Measurements from ENCODE around the gene MASP2. TPM values are rescaled to one million over a fixed set of nuclear protein-coding genes. Genes with fewer than 3 reads are reported as not detected.

The MASP2 gene
- total RNA-seq, 1 donor from 2014 or later = 0.73 TPM

DNA sequence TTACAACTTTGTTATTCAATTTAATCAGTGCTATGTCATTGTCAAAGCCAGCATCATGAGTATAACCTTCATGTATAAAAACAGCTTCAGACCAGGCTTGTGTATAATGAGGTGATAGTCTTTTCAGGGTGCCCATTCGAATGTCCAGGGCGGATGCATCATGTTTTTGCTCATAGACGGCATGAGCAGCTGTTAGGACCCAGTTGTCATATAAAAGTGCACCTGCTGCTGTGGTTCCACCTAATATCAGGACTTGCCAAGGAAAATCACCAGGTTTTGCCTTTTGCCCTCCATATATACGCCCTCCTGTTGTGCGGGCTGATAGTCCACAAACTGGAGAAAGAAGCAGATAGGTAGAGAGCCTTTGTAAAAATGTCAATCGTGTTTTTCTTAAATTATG, 19.7 kb downstream of the MASP2 start:
- H3K4me1 Mint-ChIP-seq (ENCODE audit: low read depth, unreplicated experiment) = peaks cover 4% of the 10 kb centered on the region
- H3K36me3 ChIP-seq (ENCODE audit: insufficient read depth, low read length) = peaks cover 51% of the 10 kb centered on the region

DNA sequence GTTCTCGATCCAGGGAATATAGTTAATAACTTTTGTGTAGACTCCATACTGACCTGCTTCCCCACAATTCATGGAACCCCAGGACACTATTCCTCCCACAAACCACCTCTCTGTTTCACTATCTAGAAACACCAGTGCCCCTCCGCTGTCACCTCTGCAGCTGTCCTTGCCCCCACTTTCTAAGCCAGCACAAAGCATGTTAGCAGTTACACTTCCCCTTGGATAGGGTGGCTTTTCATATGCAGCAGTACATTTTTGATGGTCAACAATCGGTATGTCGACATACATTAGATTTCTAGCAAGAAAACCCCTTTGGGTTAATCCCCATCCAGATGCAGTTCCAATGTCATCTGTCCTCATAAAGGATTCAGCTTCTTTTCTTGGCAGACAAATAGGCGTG, 20.1 kb downstream of the MASP2 start:
- Histone ChIP-seq H3K79me2 (ENCODE audit: insufficient read depth, low read length) (peaks cover 12% of the 10 kb centered on the region), H3K36me3 (ENCODE audit: insufficient read depth, low read length) (peaks cover 55% of the 10 kb centered on the region), H3K27me3 (ENCODE audit: insufficient read depth, low read length) (no peaks in the 10 kb centered on the region), H3K9ac (ENCODE audit: low read length) (no peak overlapping the region), H4K20me1 (ENCODE audit: insufficient read depth, low read length) (peaks cover 52% of the 10 kb centered on the region), H2AFZ (ENCODE audit: low read depth, low read length) (no peak overlapping the region), H3K4me2 (ENCODE audit: low read length) (no peak overlapping the region), H3K9me3 (ENCODE audit: insufficient read depth, low read depth, low read length) (no peaks in the 10 kb centered on the region), H3K27ac (ENCODE audit: low read depth, low read length) (no peak overlapping the region), H3K4me3 (ENCODE audit: insufficient read depth, low read depth, low read length) (no peak overlapping the region), H3K4me1 (ENCODE audit: insufficient read depth, low read length) (no peaks in the 10 kb centered on the region)
- DNase-seq (ENCODE audit: low read depth) (no peak), FAIRE-seq (no peak)
- H3K4me3 Mint-ChIP-seq (ENCODE audit: unreplicated experiment) = no peak overlapping the region
- H3K9me3 Mint-ChIP-seq (ENCODE audit: unreplicated experiment) = no peaks in the 10 kb centered on the region
- no peaks in the 10 kb centered on the region for H3K27me3 Mint-ChIP-seq (ENCODE audit: low read depth, unreplicated experiment)
- H3K27ac Mint-ChIP-seq (ENCODE audit: unreplicated experiment) = no peak overlapping the region
- peaks cover 4% of the 10 kb centered on the region for H3K4me1 Mint-ChIP-seq (ENCODE audit: low read depth, unreplicated experiment)
- TF ChIP-seq EZH2 (IDR thresholded peaks at IDR 0.05; ENCODE audit: insufficient read depth, low read length) = no peak
- TF ChIP-seq, protein P1, sequence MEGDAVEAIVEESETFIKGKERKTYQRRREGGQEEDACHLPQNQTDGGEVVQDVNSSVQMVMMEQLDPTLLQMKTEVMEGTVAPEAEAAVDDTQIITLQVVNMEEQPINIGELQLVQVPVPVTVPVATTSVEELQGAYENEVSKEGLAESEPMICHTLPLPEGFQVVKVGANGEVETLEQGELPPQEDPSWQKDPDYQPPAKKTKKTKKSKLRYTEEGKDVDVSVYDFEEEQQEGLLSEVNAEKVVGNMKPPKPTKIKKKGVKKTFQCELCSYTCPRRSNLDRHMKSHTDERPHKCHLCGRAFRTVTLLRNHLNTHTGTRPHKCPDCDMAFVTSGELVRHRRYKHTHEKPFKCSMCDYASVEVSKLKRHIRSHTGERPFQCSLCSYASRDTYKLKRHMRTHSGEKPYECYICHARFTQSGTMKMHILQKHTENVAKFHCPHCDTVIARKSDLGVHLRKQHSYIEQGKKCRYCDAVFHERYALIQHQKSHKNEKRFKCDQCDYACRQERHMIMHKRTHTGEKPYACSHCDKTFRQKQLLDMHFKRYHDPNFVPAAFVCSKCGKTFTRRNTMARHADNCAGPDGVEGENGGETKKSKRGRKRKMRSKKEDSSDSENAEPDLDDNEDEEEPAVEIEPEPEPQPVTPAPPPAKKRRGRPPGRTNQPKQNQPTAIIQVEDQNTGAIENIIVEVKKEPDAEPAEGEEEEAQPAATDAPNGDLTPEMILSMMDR (IDR thresholded peaks at IDR 0.05; ENCODE audit: insufficient read depth, low read depth, low read length) = no peak
- peaks cover 25% of the 10 kb centered on the region for H3K36me3 Mint-ChIP-seq (ENCODE audit: low read depth, unreplicated experiment)

More for the DNA sequence above, 19.7 kb downstream of the MASP2 start:
- no peaks in the 10 kb centered on the region for H3K27me3 ChIP-seq (ENCODE audit: insufficient read depth, low read length)
- no peak overlapping the region for H3K27ac ChIP-seq (ENCODE audit: low read depth, low read length)
- TF ChIP-seq, protein P1 (IDR thresholded peaks at IDR 0.05; ENCODE audit: insufficient read depth, low read depth, low read length) = no peak
- TF ChIP-seq EZH2 (IDR thresholded peaks at IDR 0.05; ENCODE audit: insufficient read depth, low read length) = no peak
- no peak overlapping the region for H3K4me3 Mint-ChIP-seq (ENCODE audit: unreplicated experiment)
- no peaks in the 10 kb centered on the region for H3K27me3 Mint-ChIP-seq (ENCODE audit: low read depth, unreplicated experiment)
- H3K9me3 Mint-ChIP-seq (ENCODE audit: unreplicated experiment) = no peaks in the 10 kb centered on the region
- H3K79me2 ChIP-seq (ENCODE audit: insufficient read depth, low read length) = peaks cover 8% of the 10 kb centered on the region
- peaks cover 21% of the 10 kb centered on the region for H3K36me3 Mint-ChIP-seq (ENCODE audit: low read depth, unreplicated experiment)
- no peak overlapping the region for H3K4me2 ChIP-seq (ENCODE audit: low read length)
- H3K4me3 ChIP-seq (ENCODE audit: insufficient read depth, low read depth, low read length) = no peak overlapping the region
- no peaks in the 10 kb centered on the region for H3K4me1 ChIP-seq (ENCODE audit: insufficient read depth, low read length)
- no peak for FAIRE-seq
- no peaks in the 10 kb centered on the region for H3K9me3 ChIP-seq (ENCODE audit: insufficient read depth, low read depth, low read length)
- no peak for DNase-seq (ENCODE audit: low read depth)
- H4K20me1 ChIP-seq (ENCODE audit: insufficient read depth, low read length) = peaks cover 48% of the 10 kb centered on the region
- H3K27ac Mint-ChIP-seq (ENCODE audit: unreplicated experiment) = no peak overlapping the region
- H2AFZ ChIP-seq (ENCODE audit: low read depth, low read length) = no peak overlapping the region
- no peak overlapping the region for H3K9ac ChIP-seq (ENCODE audit: low read length)

DNA sequence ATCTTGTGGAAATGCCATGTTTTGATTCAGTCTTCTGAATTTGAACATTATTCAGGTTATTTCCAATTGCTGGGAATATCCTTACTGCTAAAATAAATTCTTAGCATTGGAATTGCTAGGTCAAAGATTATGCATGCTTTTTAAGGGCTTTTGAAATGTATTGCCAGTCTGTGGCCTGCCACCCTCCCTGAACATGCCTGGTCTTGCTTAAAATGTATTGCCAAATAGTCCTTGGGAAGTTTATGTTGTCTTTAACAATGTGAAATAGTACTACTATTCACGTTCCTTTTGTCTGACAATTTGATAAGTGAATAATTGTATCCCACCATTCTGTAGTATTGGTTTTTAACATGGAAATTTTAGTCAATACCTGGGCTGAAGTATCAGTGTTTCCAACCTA, 21.0 kb downstream of the MASP2 start:
- H3K27me3 Mint-ChIP-seq (ENCODE audit: low read depth, unreplicated experiment) = no peaks in the 10 kb centered on the region

More for the DNA sequence above, 21.0 kb downstream of the MASP2 start:
- Histone ChIP-seq H2AFZ (ENCODE audit: low read depth, low read length) (no peak overlapping the region), H3K4me1 (ENCODE audit: insufficient read depth, low read length) (no peaks in the 10 kb centered on the region), H4K20me1 (ENCODE audit: insufficient read depth, low read length) (peaks cover 60% of the 10 kb centered on the region), H3K27me3 (ENCODE audit: insufficient read depth, low read length) (no peaks in the 10 kb centered on the region), H3K27ac (ENCODE audit: low read depth, low read length) (no peak overlapping the region), H3K4me3 (ENCODE audit: insufficient read depth, low read depth, low read length) (no peak overlapping the region), H3K36me3 (ENCODE audit: insufficient read depth, low read length) (peaks cover 60% of the 10 kb centered on the region), H3K9ac (ENCODE audit: low read length) (no peak overlapping the region), H3K9me3 (ENCODE audit: insufficient read depth, low read depth, low read length) (no peaks in the 10 kb centered on the region), H3K4me2 (ENCODE audit: low read length) (no peak overlapping the region), H3K79me2 (ENCODE audit: insufficient read depth, low read length) (peaks cover 17% of the 10 kb centered on the region)
- FAIRE-seq (no peak), DNase-seq (ENCODE audit: low read depth) (no peak)
- H3K4me1 Mint-ChIP-seq (ENCODE audit: low read depth, unreplicated experiment) = peaks cover 4% of the 10 kb centered on the region
- H3K27ac Mint-ChIP-seq (ENCODE audit: unreplicated experiment) = peak overlapping the region; percentile 41
- no peak for TF ChIP-seq EZH2 (IDR thresholded peaks at IDR 0.05; ENCODE audit: insufficient read depth, low read length)
- TF ChIP-seq, protein P1 (IDR thresholded peaks at IDR 0.05; ENCODE audit: insufficient read depth, low read depth, low read length) = no peak
- peaks cover 26% of the 10 kb centered on the region for H3K36me3 Mint-ChIP-seq (ENCODE audit: low read depth, unreplicated experiment)
- H3K9me3 Mint-ChIP-seq (ENCODE audit: unreplicated experiment) = no peaks in the 10 kb centered on the region
- no peak overlapping the region for H3K4me3 Mint-ChIP-seq (ENCODE audit: unreplicated experiment)
